HTERT RPE-1 (cell line): ENCODE measurements around the gene PIK3R4.

Source experiments
- in situ Hi-C: fragments of 300-500 bp; cut with MboI; formaldehyde crosslinking; loops from 4 replicates; pipeline ENCODE4 v1.14.3; 2020; ENCODE audit warnings: low sequenced_read_pairs

The PIK3R4 gene

GRCh38 chr3:130743354-130743753, 3.3 kb downstream of the PIK3R4 start:
- in situ Hi-C loops: no loop called here

- in situ Hi-C loops: no loop called here
Observed at GRCh38 chr3:130741946-130742610, 4.6 kb downstream of the PIK3R4 start.

- in situ Hi-C loops: no loop called here
Observed at GRCh38 chr3:130739848-130740247, 6.8 kb downstream of the PIK3R4 start.

GRCh38 chr3:130738241-130738640, 8.4 kb downstream of the PIK3R4 start:
- in situ Hi-C loops: no loop called here

- in situ Hi-C loops: no loop called here
Observed at GRCh38 chr3:130737622-130738021, 9.0 kb downstream of the PIK3R4 start.

- in situ Hi-C loops: no loop called here
Observed at GRCh38 chr3:130733236-130733875, 13.3 kb downstream of the PIK3R4 start.

GRCh38 chr3:130732501-130732900, 14.1 kb downstream of the PIK3R4 start:
- in situ Hi-C loops: no loop called here

GRCh38 chr3:130731817-130732216, 14.8 kb downstream of the PIK3R4 start:
- in situ Hi-C loops: no loop called here

GRCh38 chr3:130729154-130729553, 17.5 kb downstream of the PIK3R4 start:
- in situ Hi-C loops: no loop called here

- in situ Hi-C loops: no loop called here
Observed at GRCh38 chr3:130728037-130728436, 18.6 kb downstream of the PIK3R4 start.

- in situ Hi-C loops: no loop called here
Observed at GRCh38 chr3:130725746-130726145, 20.9 kb downstream of the PIK3R4 start.

GRCh38 chr3:130715616-130716015, 31.0 kb downstream of the PIK3R4 start:
- in situ Hi-C loops: no loop called here

GRCh38 chr3:130712718-130713423, 33.8 kb downstream of the PIK3R4 start:
- in situ Hi-C loops: no loop called here

- in situ Hi-C loops: no loop called here
Observed at GRCh38 chr3:130711565-130712324, 34.9 kb downstream of the PIK3R4 start.

GRCh38 chr3:130709671-130710070, 37.0 kb downstream of the PIK3R4 start:
- in situ Hi-C loops: no loop called here

GRCh38 chr3:130707902-130708601, 38.6 kb downstream of the PIK3R4 start:
- in situ Hi-C loops: no loop called here

GRCh38 chr3:130705501-130705900, 41.1 kb downstream of the PIK3R4 start:
- in situ Hi-C loops: no loop called here

- in situ Hi-C loops: no loop called here
Observed at GRCh38 chr3:130702985-130703384, 43.6 kb downstream of the PIK3R4 start.

GRCh38 chr3:130700541-130700940, 46.1 kb downstream of the PIK3R4 start:
- in situ Hi-C loops: no loop called here

- in situ Hi-C loops: no loop called here
Observed at GRCh38 chr3:130699765-130700164, 46.9 kb downstream of the PIK3R4 start.

- in situ Hi-C loops: no loop called here
Observed at GRCh38 chr3:130693314-130693713, 53.3 kb downstream of the PIK3R4 start.
